Stimulated activated effector memory CD8-positive, alpha-beta T cell treated with anti-CD3 and anti-CD28 coated beads, Interleukin-12 subunit alpha, Interleukin-12 subunit beta, amount 100 ng/mL, for 72 hours (primary cell): Measurements from ENCODE around the gene EFTUD2.

Source experiments
- ATAC-seq: fragments of 150-1000 bp; cut with Tn5 transposase; 2 replicates; pipeline ENCODE4 v1.10.0; 2021
- DNase-seq, 2 donors: peaks; one replicate each; pipeline ENCODE4 v3.0.0; 2021 to 2022; ENCODE audit warnings: low spot score in 2 of 2
- H3K27ac Mint-ChIP-seq: one replicate; pipeline ENCODE4 v1.8.0; 2022; ENCODE audit warnings: mild to moderate bottlenecking, mixed read lengths
- H3K36me3 Mint-ChIP-seq: one replicate; pipeline ENCODE4 v1.8.0; 2022; ENCODE audit warnings: mild to moderate bottlenecking, mixed read lengths
- H3K4me1 Mint-ChIP-seq: one replicate; pipeline ENCODE4 v1.8.0; 2022; ENCODE audit warnings: mixed read lengths
- H3K4me3 Mint-ChIP-seq: one replicate; pipeline ENCODE4 v1.8.0; 2022; ENCODE audit warnings: mild to moderate bottlenecking, mixed read lengths
- H3K9me3 Mint-ChIP-seq: one replicate; pipeline ENCODE4 v1.8.0; 2022; ENCODE audit warnings: mixed read lengths

EFTUD2 gene

GRCh38 chr17:44887971-44888954 lies 11.0 kb downstream of the EFTUD2 start:
- H3K36me3 Mint-ChIP-seq: peaks cover 63% of the 10 kb centered on the region
- DNase-seq (no peak), ATAC-seq (peak; percentile 62)

GRCh38 chr17:44887016-44887415 lies 12.2 kb downstream of the EFTUD2 start:
- H3K4me1 Mint-ChIP-seq: no peaks in the 10 kb centered on the region
- no peak for DNase-seq
- no peak overlapping the region for H3K4me3 Mint-ChIP-seq
- no peaks in the 10 kb centered on the region for H3K9me3 Mint-ChIP-seq
- peak overlapping the region; percentile 24 for H3K27ac Mint-ChIP-seq
- ATAC-seq: no peak
- peaks cover 63% of the 10 kb centered on the region for H3K36me3 Mint-ChIP-seq

More at GRCh38 chr17:44887971-44888954, 11.0 kb downstream of the EFTUD2 start:
- H3K4me3 Mint-ChIP-seq: no peak overlapping the region
- H3K27ac Mint-ChIP-seq: no peak overlapping the region
- H3K9me3 Mint-ChIP-seq: no peaks in the 10 kb centered on the region
- H3K4me1 Mint-ChIP-seq: no peaks in the 10 kb centered on the region

- DNase-seq: no peak
- H3K27ac Mint-ChIP-seq: no peak overlapping the region
- H3K9me3 Mint-ChIP-seq: no peaks in the 10 kb centered on the region
- no peak for ATAC-seq
- peaks cover 70% of the 10 kb centered on the region for H3K36me3 Mint-ChIP-seq
- no peaks in the 10 kb centered on the region for H3K4me1 Mint-ChIP-seq
- H3K4me3 Mint-ChIP-seq: no peak overlapping the region
These were observed 14.3 kb downstream of the EFTUD2 start for GRCh38 chr17:44884941-44885340.

- DNase-seq: no peak
- no peak overlapping the region for H3K4me3 Mint-ChIP-seq
- no peak overlapping the region for H3K27ac Mint-ChIP-seq
- H3K36me3 Mint-ChIP-seq: peaks cover 100% of the 10 kb centered on the region
- no peaks in the 10 kb centered on the region for H3K4me1 Mint-ChIP-seq
- no peak for ATAC-seq
- H3K9me3 Mint-ChIP-seq: no peaks in the 10 kb centered on the region
These were observed 18.1 kb downstream of the EFTUD2 start for GRCh38 chr17:44881145-44881544.

GRCh38 chr17:44880062-44880461 lies 19.2 kb downstream of the EFTUD2 start:
- H3K4me3 Mint-ChIP-seq: no peak overlapping the region
- ATAC-seq (no peak), DNase-seq (no peak)
- no peaks in the 10 kb centered on the region for H3K4me1 Mint-ChIP-seq
- no peaks in the 10 kb centered on the region for H3K9me3 Mint-ChIP-seq
- H3K36me3 Mint-ChIP-seq: peaks cover 100% of the 10 kb centered on the region
- H3K27ac Mint-ChIP-seq: no peak overlapping the region

GRCh38 chr17:44879376-44879775 lies 19.9 kb downstream of the EFTUD2 start:
- Mint-ChIP-seq H3K36me3 (peaks cover 100% of the 10 kb centered on the region), H3K9me3 (no peaks in the 10 kb centered on the region), H3K27ac (no peak overlapping the region), H3K4me3 (no peak overlapping the region), H3K4me1 (no peaks in the 10 kb centered on the region)
- no peak for ATAC-seq
- no peak for DNase-seq

GRCh38 chr17:44878627-44879221 lies 20.5 kb downstream of the EFTUD2 start:
- DNase-seq (no peak), ATAC-seq (no peak)
- Mint-ChIP-seq H3K4me1 (no peaks in the 10 kb centered on the region), H3K36me3 (peaks cover 100% of the 10 kb centered on the region), H3K9me3 (no peaks in the 10 kb centered on the region), H3K4me3 (no peak overlapping the region), H3K27ac (no peak overlapping the region)

- ATAC-seq (no peak), DNase-seq (no peak)
- H3K4me1 Mint-ChIP-seq: no peaks in the 10 kb centered on the region
- H3K9me3 Mint-ChIP-seq: no peaks in the 10 kb centered on the region
- H3K27ac Mint-ChIP-seq: no peak overlapping the region
- H3K4me3 Mint-ChIP-seq: no peak overlapping the region
- peaks cover 100% of the 10 kb centered on the region for H3K36me3 Mint-ChIP-seq
These were observed 22.1 kb downstream of the EFTUD2 start for GRCh38 chr17:44877121-44877520.

GRCh38 chr17:44875761-44876160 lies 23.5 kb downstream of the EFTUD2 start:
- no peak for ATAC-seq
- no peak overlapping the region for H3K27ac Mint-ChIP-seq
- H3K4me3 Mint-ChIP-seq: no peak overlapping the region
- no peaks in the 10 kb centered on the region for H3K9me3 Mint-ChIP-seq
- peaks cover 100% of the 10 kb centered on the region for H3K36me3 Mint-ChIP-seq
- DNase-seq: no peak
- no peaks in the 10 kb centered on the region for H3K4me1 Mint-ChIP-seq

GRCh38 chr17:44872131-44872768 lies 27.0 kb downstream of the EFTUD2 start:
- H3K4me1 Mint-ChIP-seq: no peaks in the 10 kb centered on the region
- DNase-seq (no peak), ATAC-seq (no peak)
- H3K4me3 Mint-ChIP-seq: no peak overlapping the region
- peaks cover 100% of the 10 kb centered on the region for H3K36me3 Mint-ChIP-seq
- peak overlapping the region; percentile 50 for H3K27ac Mint-ChIP-seq
- no peaks in the 10 kb centered on the region for H3K9me3 Mint-ChIP-seq

- H3K27ac Mint-ChIP-seq: peak overlapping the region; percentile 50
- H3K9me3 Mint-ChIP-seq: no peaks in the 10 kb centered on the region
- peaks cover 100% of the 10 kb centered on the region for H3K36me3 Mint-ChIP-seq
These were observed 27.7 kb downstream of the EFTUD2 start for GRCh38 chr17:44871556-44871955.

GRCh38 chr17:44867841-44868240 lies 31.4 kb downstream of the EFTUD2 start:
- Mint-ChIP-seq H3K36me3 (peaks cover 100% of the 10 kb centered on the region), H3K4me1 (no peaks in the 10 kb centered on the region), H3K9me3 (no peaks in the 10 kb centered on the region), H3K4me3 (no peak overlapping the region), H3K27ac (peak overlapping the region; percentile 60)
- ATAC-seq: no peak
- no peak for DNase-seq

More at GRCh38 chr17:44871556-44871955, 27.7 kb downstream of the EFTUD2 start:
- Mint-ChIP-seq H3K4me3 (no peak overlapping the region), H3K4me1 (no peaks in the 10 kb centered on the region)
- no peak for ATAC-seq
- DNase-seq: no peak

GRCh38 chr17:44865931-44866330 lies 33.3 kb downstream of the EFTUD2 start:
- DNase-seq (no peak), ATAC-seq (no peak)
- no peak overlapping the region for H3K4me3 Mint-ChIP-seq
- peaks cover 100% of the 10 kb centered on the region for H3K36me3 Mint-ChIP-seq
- H3K4me1 Mint-ChIP-seq: no peaks in the 10 kb centered on the region
- no peaks in the 10 kb centered on the region for H3K9me3 Mint-ChIP-seq
- H3K27ac Mint-ChIP-seq: no peak overlapping the region

- Mint-ChIP-seq H3K9me3 (no peaks in the 10 kb centered on the region), H3K36me3 (peaks cover 100% of the 10 kb centered on the region), H3K4me1 (no peaks in the 10 kb centered on the region), H3K4me3 (no peak overlapping the region), H3K27ac (no peak overlapping the region)
- ATAC-seq: peak; percentile 69
- DNase-seq: peak; percentile 53 to 76
These were observed 34.0 kb downstream of the EFTUD2 start for GRCh38 chr17:44865231-44865660.

GRCh38 chr17:44864831-44865230 lies 34.4 kb downstream of the EFTUD2 start:
- Mint-ChIP-seq H3K9me3 (no peaks in the 10 kb centered on the region), H3K4me1 (no peaks in the 10 kb centered on the region), H3K4me3 (no peak overlapping the region), H3K27ac (no peak overlapping the region), H3K36me3 (peaks cover 100% of the 10 kb centered on the region)
- ATAC-seq (no peak), DNase-seq (no peak)
